Panc1 (cell line): ENCODE results near the gene FOXG1. TPM values are rescaled to one million over a fixed set of nuclear protein-coding genes. Genes with fewer than 3 reads are reported as not detected.

ENCODE experiments used
- ATAC-seq: fragments of 200-7000 bp; cut with Tn5 transposase; 2 replicates; pipeline ENCODE4 v1.9.1; 2020; ENCODE audit warnings: mild to moderate bottlenecking, moderate library complexity
- BruUV-seq: library from RNA; stranded (reverse); fragments of 400-500 nt; replicated peaks from 2 replicates; lab custom pipeline; 2021; lab: Mats Ljungman, UMichigan
- CTCF ChIA-PET: fragments of 300-600 bp; sonication (Branson Sonifier 250); formaldehyde crosslinking; loops from one replicate; lab custom pipeline; 2022; ENCODE audit warnings: antibody characterized with exemption; lab: Charles Lee
- POLR2A ChIA-PET: fragments of 300-600 bp; sonication (Branson Sonifier 250); formaldehyde crosslinking; loops from one replicate; lab custom pipeline; 2022; ENCODE audit warnings: antibody characterized with exemption; lab: Charles Lee
- DNase-seq: peaks from one replicate; pipeline ENCODE4 v3.0.0-alpha.2; 2010; ENCODE audit warnings: low read depth, low spot score
- H3K27ac ChIP-seq: 2 replicates; pipeline ENCODE4 v1.5.1; 2011; ENCODE audit warnings: mild to moderate bottlenecking, low read length, inconsistent platforms
- H3K27me3 ChIP-seq: fragments of 200-500 bp; sonication (Bioruptor generic); 2 replicates; pipeline ENCODE4 v1.6.0; 2014; ENCODE audit warnings: low read length, inconsistent platforms; ENCODE audit not compliant: control insufficient read depth, insufficient read depth
- H3K36me3 ChIP-seq: fragments of 200-500 bp; sonication (Bioruptor generic); 2 replicates; pipeline ENCODE4 v1.5.1; 2014; ENCODE audit warnings: inconsistent platforms, mild to moderate bottlenecking, low read length, moderate library complexity; ENCODE audit not compliant: control insufficient read depth, insufficient read depth
- H3K4me1 ChIP-seq: 2 replicates; pipeline ENCODE4 v1.5.1; 2011; ENCODE audit warnings: inconsistent platforms, mild to moderate bottlenecking, low read length, moderate library complexity; ENCODE audit not compliant: control insufficient read depth, insufficient read depth
- H3K4me3 ChIP-seq, 2 experiments: 2 replicates each; pipeline ENCODE4 v1.5.1; 2011 to 2012; ENCODE audit warnings: low read depth in 2 of 2, low read length in 2 of 2, mild to moderate bottlenecking in 2 of 2, inconsistent platforms in 1 of 2, moderate library complexity in 1 of 2
- H3K9me3 ChIP-seq: fragments of 200-500 bp; sonication (Bioruptor generic); 2 replicates; pipeline ENCODE4 v1.5.1; 2014; ENCODE audit warnings: low read depth, mild to moderate bottlenecking, inconsistent platforms, low read length, moderate library complexity; ENCODE audit not compliant: control insufficient read depth, insufficient read depth
- POLR2AphosphoS5 ChIP-seq: IDR thresholded peaks from 2 replicates; pipeline ENCODE4 v1.6.1; 2012; ENCODE audit warnings: mild to moderate bottlenecking, low read depth, low read length, moderate library complexity
- SIN3A ChIP-seq: IDR thresholded peaks from 2 replicates; pipeline ENCODE4 v1.6.1; 2012; ENCODE audit warnings: low read depth, mild to moderate bottlenecking, low read length, moderate library complexity, borderline replicate concordance; ENCODE audit not compliant: insufficient read depth
- TCF7L2 ChIP-seq: IDR thresholded peaks from 2 replicates; pipeline ENCODE4 v1.6.1; 2011; ENCODE audit warnings: mild to moderate bottlenecking, low read depth, low read length, inconsistent platforms
- in situ Hi-C: cut with HindIII; loops from 2 replicates; pipeline ENCODE4 v1.10.0; 2016; ENCODE audit warnings: low sequenced_read_pairs, low pct_unique_long_range_greater_than_20kb
- intact Hi-C: fragments of 100-400 bp; cut with micrococcal nuclease; formaldehyde crosslinking; loops from one replicate; pipeline ENCODE4 v1.10.0; 2022; ENCODE audit not compliant: unreplicated experiment
- total RNA-seq: library from RNA; stranded (reverse); gene quantifications from one replicate; pipeline ENCODE4 v1.2.1, GENCODE V29; 2021; ENCODE audit not compliant: unreplicated experiment
- TF ChIP-seq, protein P1 (sequence below), 2 experiments: IDR thresholded peaks; 2 replicates each; pipeline ENCODE4 v1.6.1; 2011 to 2012; ENCODE audit warnings: low read depth in 2 of 2, control low read depth in 1 of 2, low read length in 1 of 2, mild to moderate bottlenecking in 1 of 2, moderate library complexity in 1 of 2; ENCODE audit not compliant: insufficient read depth in 1 of 2
- TF ChIP-seq, protein P2 (sequence below): fragments of 450-650 bp; IDR thresholded peaks from 2 replicates; pipeline ENCODE4 v1.5.1; 2017; ENCODE audit warnings: mild to moderate bottlenecking

Gene FOXG1
- total RNA-seq, 1 experiment from 2014 or later, result not detected

DNA sequence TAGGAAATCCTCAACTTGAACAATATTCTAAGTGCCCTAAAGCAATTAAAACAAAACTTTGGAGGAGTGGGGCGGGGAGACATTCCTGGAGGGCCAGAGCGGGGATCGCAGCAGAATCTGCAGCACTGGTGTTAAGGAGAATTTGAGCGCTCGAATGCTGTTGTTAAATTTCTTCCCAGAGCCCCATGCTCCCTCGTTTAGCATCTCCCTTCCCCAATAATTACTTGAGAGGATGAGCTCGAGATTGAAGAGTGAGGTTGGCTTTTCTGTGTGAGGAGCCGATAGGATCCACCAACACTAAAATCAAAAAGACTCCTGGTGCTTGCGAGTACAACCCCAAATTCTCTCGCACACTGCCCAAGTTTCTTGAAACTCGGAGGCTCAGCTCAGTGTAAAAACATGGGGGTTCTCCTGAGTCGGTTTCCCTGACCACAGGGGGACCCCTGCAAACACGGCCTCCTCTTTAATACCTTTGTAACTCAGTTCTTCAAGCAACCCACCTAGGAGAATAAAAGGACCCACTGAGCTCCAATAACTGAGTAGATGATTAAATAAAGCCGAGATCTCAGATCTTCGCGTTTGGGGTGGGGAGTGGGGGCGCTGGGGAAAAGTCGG, 10.2 kb upstream of the FOXG1 start:
- Histone ChIP-seq H3K27ac (no peak overlapping the region), H3K4me3 (peak overlapping the region in 1 of 2 experiments; percentile 45; a peak in 2 of 4 replicates), H3K9me3 (no peaks in the 10 kb centered on the region), H3K36me3 (no peaks in the 10 kb centered on the region), H3K27me3 (peaks cover 5% of the 10 kb centered on the region), H3K4me1 (no peaks in the 10 kb centered on the region)
- in situ Hi-C loops, result loop anchor here (25.0 kb wide), 1 partner anchor 781 kb away; no protein-coding TSS in a partner anchor
- BruUV-seq, result no TSS peak
- CTCF ChIA-PET, result interaction anchor here (0.6 to 0.9 kb wide), 4 partner anchors 24 to 1323 kb away, joined by 3 to 10 read pairs (median 4); no protein-coding TSS in a partner anchor
- intact Hi-C loops, result loop anchor here (5.0 kb wide), 2 partner anchors 466 to 1456 kb away; no protein-coding TSS in a partner anchor
- TF ChIP-seq, protein P1, sequence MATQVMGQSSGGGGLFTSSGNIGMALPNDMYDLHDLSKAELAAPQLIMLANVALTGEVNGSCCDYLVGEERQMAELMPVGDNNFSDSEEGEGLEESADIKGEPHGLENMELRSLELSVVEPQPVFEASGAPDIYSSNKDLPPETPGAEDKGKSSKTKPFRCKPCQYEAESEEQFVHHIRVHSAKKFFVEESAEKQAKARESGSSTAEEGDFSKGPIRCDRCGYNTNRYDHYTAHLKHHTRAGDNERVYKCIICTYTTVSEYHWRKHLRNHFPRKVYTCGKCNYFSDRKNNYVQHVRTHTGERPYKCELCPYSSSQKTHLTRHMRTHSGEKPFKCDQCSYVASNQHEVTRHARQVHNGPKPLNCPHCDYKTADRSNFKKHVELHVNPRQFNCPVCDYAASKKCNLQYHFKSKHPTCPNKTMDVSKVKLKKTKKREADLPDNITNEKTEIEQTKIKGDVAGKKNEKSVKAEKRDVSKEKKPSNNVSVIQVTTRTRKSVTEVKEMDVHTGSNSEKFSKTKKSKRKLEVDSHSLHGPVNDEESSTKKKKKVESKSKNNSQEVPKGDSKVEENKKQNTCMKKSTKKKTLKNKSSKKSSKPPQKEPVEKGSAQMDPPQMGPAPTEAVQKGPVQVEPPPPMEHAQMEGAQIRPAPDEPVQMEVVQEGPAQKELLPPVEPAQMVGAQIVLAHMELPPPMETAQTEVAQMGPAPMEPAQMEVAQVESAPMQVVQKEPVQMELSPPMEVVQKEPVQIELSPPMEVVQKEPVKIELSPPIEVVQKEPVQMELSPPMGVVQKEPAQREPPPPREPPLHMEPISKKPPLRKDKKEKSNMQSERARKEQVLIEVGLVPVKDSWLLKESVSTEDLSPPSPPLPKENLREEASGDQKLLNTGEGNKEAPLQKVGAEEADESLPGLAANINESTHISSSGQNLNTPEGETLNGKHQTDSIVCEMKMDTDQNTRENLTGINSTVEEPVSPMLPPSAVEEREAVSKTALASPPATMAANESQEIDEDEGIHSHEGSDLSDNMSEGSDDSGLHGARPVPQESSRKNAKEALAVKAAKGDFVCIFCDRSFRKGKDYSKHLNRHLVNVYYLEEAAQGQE (IDR thresholded peaks at IDR 0.05; ENCODE audit: insufficient read depth in 1 of 2, low read depth in 2 of 2, low read length in 1 of 2), result no peak
- TF ChIP-seq SIN3A (no peak), POLR2AphosphoS5 (no peak), TCF7L2 (no peak)
- TF ChIP-seq, protein P2, sequence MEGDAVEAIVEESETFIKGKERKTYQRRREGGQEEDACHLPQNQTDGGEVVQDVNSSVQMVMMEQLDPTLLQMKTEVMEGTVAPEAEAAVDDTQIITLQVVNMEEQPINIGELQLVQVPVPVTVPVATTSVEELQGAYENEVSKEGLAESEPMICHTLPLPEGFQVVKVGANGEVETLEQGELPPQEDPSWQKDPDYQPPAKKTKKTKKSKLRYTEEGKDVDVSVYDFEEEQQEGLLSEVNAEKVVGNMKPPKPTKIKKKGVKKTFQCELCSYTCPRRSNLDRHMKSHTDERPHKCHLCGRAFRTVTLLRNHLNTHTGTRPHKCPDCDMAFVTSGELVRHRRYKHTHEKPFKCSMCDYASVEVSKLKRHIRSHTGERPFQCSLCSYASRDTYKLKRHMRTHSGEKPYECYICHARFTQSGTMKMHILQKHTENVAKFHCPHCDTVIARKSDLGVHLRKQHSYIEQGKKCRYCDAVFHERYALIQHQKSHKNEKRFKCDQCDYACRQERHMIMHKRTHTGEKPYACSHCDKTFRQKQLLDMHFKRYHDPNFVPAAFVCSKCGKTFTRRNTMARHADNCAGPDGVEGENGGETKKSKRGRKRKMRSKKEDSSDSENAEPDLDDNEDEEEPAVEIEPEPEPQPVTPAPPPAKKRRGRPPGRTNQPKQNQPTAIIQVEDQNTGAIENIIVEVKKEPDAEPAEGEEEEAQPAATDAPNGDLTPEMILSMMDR, result no peak
- POLR2A ChIA-PET, result no interaction called here
- no peak for ATAC-seq
- DNase-seq, result no peak

DNA sequence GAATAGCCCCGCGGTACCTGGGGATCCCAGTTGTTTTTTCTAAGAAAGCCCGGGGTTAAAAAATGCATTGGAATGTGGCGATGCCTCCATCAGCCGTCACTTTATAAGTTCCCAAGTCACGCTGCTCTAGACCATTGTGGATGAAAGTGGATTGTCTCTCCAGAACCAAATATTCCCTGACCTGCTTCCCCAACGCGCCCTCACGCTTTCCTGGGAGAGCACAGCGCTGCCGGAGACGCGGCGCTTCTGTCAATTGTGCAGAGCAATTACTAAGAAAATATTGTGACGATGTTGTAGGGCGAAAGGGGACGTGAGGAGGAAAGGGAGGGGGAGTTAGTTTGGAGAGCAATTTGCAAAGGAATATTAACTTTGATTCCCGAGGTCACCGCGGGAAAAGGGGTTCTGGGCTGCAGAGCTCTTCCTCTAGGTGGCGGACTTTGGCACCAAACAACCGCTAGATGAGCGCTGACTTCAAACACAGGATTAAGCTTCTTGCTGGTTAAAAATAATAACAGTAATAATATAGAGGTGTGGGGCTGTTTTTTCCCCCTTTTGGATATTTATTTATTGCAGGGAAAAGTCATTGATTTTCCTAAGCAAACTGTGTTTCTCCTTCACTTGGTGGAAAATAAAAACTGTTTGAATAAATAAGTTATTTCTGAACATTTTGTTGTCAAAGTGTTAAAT, 9.6 kb upstream of the FOXG1 start:
- Histone ChIP-seq H3K4me3 (peak overlapping the region; percentile 19 to 45; a peak in 3 of 4 replicates), H3K9me3 (no peaks in the 10 kb centered on the region), H3K27me3 (peaks cover 5% of the 10 kb centered on the region), H3K36me3 (no peaks in the 10 kb centered on the region), H3K4me1 (no peaks in the 10 kb centered on the region), H3K27ac (no peak overlapping the region)
- CTCF ChIA-PET, result interaction anchor here (0.6 to 0.9 kb wide), 4 partner anchors 23 to 1323 kb away, joined by 3 to 10 read pairs (median 4); no protein-coding TSS in a partner anchor
- TF ChIP-seq, protein P1 (IDR thresholded peaks at IDR 0.05; ENCODE audit: insufficient read depth in 1 of 2, low read depth in 2 of 2, low read length in 1 of 2), result no peak
- TF ChIP-seq SIN3A (no peak), TCF7L2 (peak; percentile 72), POLR2AphosphoS5 (no peak)
- TF ChIP-seq, protein P2, result peak; percentile 83
- in situ Hi-C loops, result loop anchor here (25.0 kb wide), 1 partner anchor 780 kb away; no protein-coding TSS in a partner anchor
- BruUV-seq, result no TSS peak
- ATAC-seq (peak; percentile 88), DNase-seq (no peak)
- POLR2A ChIA-PET, result no interaction called here
- intact Hi-C loops, result loop anchor here (5.0 kb wide), 2 partner anchors 465 to 1455 kb away; no protein-coding TSS in a partner anchor
